Pons (tissue), 1 donor: Measurements from ENCODE around the gene KLHL35.
A peak's percentile ranks its signal among the peaks of the same experiment; 100 is the strongest.

ENCODE experiments used
- DNase-seq: peaks from one replicate; pipeline ENCODE4 v3.0.0-alpha.2; 2016; ENCODE audit warnings: low spot score

Gene KLHL35

GRCh38 chr11:75432911-75433321, at the start of gene KLHL35:
KLHL35 (minus strand) TSS chr11:75433203; CDS start chr11:75430629, 2,574 bp downstream.
- peak; percentile 49 for DNase-seq

- DNase-seq, result no peak
Measured at GRCh38 chr11:75481922-75482606, 49.1 kb upstream of the KLHL35 start.

- no peak for DNase-seq
Measured at GRCh38 chr11:75481223-75481921, 48.4 kb upstream of the KLHL35 start.

- DNase-seq, result no peak
Measured at GRCh38 chr11:75480185-75481175, 47.5 kb upstream of the KLHL35 start.

GRCh38 chr11:75479597-75480145, 46.7 kb upstream of the KLHL35 start:
- no peak for DNase-seq

- DNase-seq, result no peak
Measured at GRCh38 chr11:75478783-75479596, 46.0 kb upstream of the KLHL35 start.

- DNase-seq, result no peak
Measured at GRCh38 chr11:75477614-75477935, 44.6 kb upstream of the KLHL35 start.

GRCh38 chr11:75476739-75477613, 44.0 kb upstream of the KLHL35 start:
- no peak for DNase-seq

GRCh38 chr11:75475767-75476650, 43.0 kb upstream of the KLHL35 start:
- DNase-seq, result no peak

- no peak for DNase-seq
Measured at GRCh38 chr11:75474878-75475766, 42.1 kb upstream of the KLHL35 start.

GRCh38 chr11:75474240-75474639, 41.2 kb upstream of the KLHL35 start:
- DNase-seq, result no peak

- DNase-seq, result no peak
Measured at GRCh38 chr11:75473684-75474083, 40.7 kb upstream of the KLHL35 start.

GRCh38 chr11:75472081-75472732, 39.2 kb upstream of the KLHL35 start:
- no peak for DNase-seq

- DNase-seq, result no peak
Measured at GRCh38 chr11:75471176-75471973, 38.4 kb upstream of the KLHL35 start.

- no peak for DNase-seq
Measured at GRCh38 chr11:75470476-75471080, 37.6 kb upstream of the KLHL35 start.

- no peak for DNase-seq
Measured at GRCh38 chr11:75469785-75470405, 36.9 kb upstream of the KLHL35 start.
